ENCODE data around the gene NOCT. TPM values are rescaled to one million over a fixed set of nuclear protein-coding genes. Genes with fewer than 3 reads are reported as not detected.
A peak's percentile ranks its signal among the peaks of the same experiment; 100 is the strongest.

NOCT gene
- total RNA-seq, 1 experiment from 2014 or later: 43.4 TPM

DNA sequence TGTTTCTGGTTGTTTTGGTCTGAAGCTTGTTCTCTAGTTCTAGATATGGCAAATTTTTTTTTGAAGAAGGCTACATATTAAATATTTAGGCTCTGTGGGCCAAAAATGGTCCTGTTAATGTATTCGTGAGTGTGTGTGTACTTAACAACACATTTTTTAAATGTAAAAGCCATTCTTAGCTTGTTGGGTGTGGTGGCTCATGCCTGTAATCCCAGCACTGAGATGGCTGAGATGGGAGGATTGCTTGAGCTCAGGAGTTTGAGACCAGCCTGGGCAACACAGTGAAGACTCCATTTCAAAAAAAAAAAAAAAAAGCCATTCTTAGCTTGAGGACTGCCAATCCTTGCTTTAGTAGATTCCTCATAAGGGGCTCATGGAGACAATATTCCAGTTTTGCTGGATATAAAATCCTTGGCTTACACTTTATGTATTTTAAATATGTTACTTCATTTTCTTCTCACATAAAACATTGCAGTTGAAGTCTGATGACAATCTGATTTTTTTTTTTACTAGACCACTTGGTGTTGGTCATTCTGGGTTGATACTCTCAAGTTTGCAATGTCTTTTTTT, 23.4 kb downstream of the NOCT start (continued):
- TF ChIP-seq, protein P1, sequence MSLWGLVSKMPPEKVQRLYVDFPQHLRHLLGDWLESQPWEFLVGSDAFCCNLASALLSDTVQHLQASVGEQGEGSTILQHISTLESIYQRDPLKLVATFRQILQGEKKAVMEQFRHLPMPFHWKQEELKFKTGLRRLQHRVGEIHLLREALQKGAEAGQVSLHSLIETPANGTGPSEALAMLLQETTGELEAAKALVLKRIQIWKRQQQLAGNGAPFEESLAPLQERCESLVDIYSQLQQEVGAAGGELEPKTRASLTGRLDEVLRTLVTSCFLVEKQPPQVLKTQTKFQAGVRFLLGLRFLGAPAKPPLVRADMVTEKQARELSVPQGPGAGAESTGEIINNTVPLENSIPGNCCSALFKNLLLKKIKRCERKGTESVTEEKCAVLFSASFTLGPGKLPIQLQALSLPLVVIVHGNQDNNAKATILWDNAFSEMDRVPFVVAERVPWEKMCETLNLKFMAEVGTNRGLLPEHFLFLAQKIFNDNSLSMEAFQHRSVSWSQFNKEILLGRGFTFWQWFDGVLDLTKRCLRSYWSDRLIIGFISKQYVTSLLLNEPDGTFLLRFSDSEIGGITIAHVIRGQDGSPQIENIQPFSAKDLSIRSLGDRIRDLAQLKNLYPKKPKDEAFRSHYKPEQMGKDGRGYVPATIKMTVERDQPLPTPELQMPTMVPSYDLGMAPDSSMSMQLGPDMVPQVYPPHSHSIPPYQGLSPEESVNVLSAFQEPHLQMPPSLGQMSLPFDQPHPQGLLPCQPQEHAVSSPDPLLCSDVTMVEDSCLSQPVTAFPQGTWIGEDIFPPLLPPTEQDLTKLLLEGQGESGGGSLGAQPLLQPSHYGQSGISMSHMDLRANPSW (CRISPR knock-in tag; conservative IDR thresholded peaks at IDR 0.05; ENCODE audit: low read depth): no peak
- TF ChIP-seq, protein P2, sequence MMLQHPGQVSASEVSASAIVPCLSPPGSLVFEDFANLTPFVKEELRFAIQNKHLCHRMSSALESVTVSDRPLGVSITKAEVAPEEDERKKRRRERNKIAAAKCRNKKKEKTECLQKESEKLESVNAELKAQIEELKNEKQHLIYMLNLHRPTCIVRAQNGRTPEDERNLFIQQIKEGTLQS (CRISPR knock-in tag; conservative IDR thresholded peaks at IDR 0.05): no peak
- no peak for TF ChIP-seq HMGA2 (CRISPR knock-in tag; IDR thresholded peaks at IDR 0.05)

DNA sequence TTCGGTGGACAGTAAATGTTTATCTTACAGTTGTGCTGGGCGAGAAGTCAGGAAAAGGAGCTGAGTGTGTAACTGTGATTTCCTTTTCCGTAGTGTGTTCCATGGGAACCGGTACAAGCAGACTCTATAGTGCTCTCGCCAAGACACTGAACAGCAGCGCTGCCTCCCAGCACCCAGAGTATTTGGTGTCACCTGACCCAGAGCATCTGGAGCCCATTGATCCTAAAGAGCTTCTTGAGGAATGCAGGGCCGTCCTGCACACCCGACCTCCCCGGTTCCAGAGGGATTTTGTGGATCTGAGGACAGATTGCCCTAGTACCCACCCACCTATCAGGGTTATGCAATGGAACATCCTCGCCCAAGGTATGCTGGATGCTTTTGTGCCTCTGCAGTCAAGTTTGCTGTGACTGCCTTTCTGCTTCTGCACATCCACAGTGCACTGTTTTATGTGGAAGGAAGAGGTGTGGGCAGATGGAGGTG, 27.4 kb downstream of the NOCT start:
- TF ChIP-seq, protein P3, sequence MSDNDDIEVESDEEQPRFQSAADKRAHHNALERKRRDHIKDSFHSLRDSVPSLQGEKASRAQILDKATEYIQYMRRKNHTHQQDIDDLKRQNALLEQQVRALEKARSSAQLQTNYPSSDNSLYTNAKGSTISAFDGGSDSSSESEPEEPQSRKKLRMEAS (CRISPR knock-in tag; IDR thresholded peaks at IDR 0.05): no peak
- TF ChIP-seq ZNF416 (CRISPR knock-in tag; IDR thresholded peaks at IDR 0.05): no peak
- TF ChIP-seq, protein P4, sequence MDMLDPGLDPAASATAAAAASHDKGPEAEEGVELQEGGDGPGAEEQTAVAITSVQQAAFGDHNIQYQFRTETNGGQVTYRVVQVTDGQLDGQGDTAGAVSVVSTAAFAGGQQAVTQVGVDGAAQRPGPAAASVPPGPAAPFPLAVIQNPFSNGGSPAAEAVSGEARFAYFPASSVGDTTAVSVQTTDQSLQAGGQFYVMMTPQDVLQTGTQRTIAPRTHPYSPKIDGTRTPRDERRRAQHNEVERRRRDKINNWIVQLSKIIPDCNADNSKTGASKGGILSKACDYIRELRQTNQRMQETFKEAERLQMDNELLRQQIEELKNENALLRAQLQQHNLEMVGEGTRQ (CRISPR knock-in tag; IDR thresholded peaks at IDR 0.05): peak; percentile 32; the same call in 1 of the 2 replicates
- POLR2A ChIA-PET: no interaction called here
- DNase-seq (ENCODE audit: low spot score): no peak
- H3K9me3 Mint-ChIP-seq: no peaks in the 10 kb centered on the region
- peaks cover 22% of the 10 kb centered on the region for H3K4me1 Mint-ChIP-seq
- CTCF ChIA-PET: interaction anchor here (4.6 kb wide), 1 partner anchor 12 kb away, joined by 31 read pairs; no protein-coding TSS in a partner anchor
- H3K27me3 Mint-ChIP-seq (ENCODE audit: low read depth): no peaks in the 10 kb centered on the region
- no peak overlapping the region for H3K4me3 Mint-ChIP-seq
- H3K36me3 Mint-ChIP-seq: peaks cover 45% of the 10 kb centered on the region
- peak overlapping the region; percentile 92 for H3K27ac Mint-ChIP-seq
- peak; percentile 35; the same call in 1 of the 2 replicates for ATAC-seq

DNA sequence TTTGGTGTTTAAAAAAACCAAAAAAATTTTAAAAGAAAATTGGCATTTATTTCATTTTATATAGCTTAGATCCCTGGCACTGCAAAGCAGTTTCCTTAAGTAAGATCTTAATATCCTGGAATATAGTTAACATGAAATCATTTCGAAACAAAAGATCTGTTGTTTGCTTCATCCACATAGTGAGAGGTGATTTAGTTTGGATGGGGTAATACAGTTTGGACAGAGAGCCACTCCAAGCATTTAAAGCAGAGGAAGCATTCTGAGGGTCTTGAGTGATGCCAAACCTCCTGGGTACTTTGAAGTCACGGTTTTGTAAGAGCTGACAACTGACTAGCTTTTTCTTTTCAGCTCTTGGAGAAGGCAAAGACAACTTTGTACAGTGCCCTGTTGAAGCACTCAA, 28.7 kb downstream of the NOCT start:
- H3K4me1 Mint-ChIP-seq: peaks cover 16% of the 10 kb centered on the region
- no peaks in the 10 kb centered on the region for H3K9me3 Mint-ChIP-seq
- DNase-seq (ENCODE audit: low spot score) (no peak), ATAC-seq (no peak)
- no peaks in the 10 kb centered on the region for H3K27me3 Mint-ChIP-seq (ENCODE audit: low read depth)
- no peak overlapping the region for H3K4me3 Mint-ChIP-seq
- ChIA-PET POLR2A (interaction anchor here (0.8 kb wide), 1 partner anchor 14 kb away, joined by 4 read pairs; no protein-coding TSS in a partner anchor), CTCF (interaction anchor here (4.6 kb wide), 1 partner anchor 14 kb away, joined by 31 read pairs; no protein-coding TSS in a partner anchor)
- H3K36me3 Mint-ChIP-seq: peaks cover 46% of the 10 kb centered on the region
- no peak overlapping the region for H3K27ac Mint-ChIP-seq
- TF ChIP-seq ZNF219 (CRISPR knock-in tag; IDR thresholded peaks at IDR 0.05; ENCODE audit: borderline replicate concordance): no peak
- no peak for TF ChIP-seq ZNF423 (CRISPR knock-in tag; IDR thresholded peaks at IDR 0.05)
- TF ChIP-seq, protein P5, sequence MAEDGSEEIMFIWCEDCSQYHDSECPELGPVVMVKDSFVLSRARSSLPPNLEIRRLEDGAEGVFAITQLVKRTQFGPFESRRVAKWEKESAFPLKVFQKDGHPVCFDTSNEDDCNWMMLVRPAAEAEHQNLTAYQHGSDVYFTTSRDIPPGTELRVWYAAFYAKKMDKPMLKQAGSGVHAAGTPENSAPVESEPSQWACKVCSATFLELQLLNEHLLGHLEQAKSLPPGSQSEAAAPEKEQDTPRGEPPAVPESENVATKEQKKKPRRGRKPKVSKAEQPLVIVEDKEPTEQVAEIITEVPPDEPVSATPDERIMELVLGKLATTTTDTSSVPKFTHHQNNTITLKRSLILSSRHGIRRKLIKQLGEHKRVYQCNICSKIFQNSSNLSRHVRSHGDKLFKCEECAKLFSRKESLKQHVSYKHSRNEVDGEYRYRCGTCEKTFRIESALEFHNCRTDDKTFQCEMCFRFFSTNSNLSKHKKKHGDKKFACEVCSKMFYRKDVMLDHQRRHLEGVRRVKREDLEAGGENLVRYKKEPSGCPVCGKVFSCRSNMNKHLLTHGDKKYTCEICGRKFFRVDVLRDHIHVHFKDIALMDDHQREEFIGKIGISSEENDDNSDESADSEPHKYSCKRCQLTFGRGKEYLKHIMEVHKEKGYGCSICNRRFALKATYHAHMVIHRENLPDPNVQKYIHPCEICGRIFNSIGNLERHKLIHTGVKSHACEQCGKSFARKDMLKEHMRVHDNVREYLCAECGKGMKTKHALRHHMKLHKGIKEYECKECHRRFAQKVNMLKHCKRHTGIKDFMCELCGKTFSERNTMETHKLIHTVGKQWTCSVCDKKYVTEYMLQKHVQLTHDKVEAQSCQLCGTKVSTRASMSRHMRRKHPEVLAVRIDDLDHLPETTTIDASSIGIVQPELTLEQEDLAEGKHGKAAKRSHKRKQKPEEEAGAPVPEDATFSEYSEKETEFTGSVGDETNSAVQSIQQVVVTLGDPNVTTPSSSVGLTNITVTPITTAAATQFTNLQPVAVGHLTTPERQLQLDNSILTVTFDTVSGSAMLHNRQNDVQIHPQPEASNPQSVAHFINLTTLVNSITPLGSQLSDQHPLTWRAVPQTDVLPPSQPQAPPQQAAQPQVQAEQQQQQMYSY (CRISPR knock-in tag; IDR thresholded peaks at IDR 0.05): no peak
- TF ChIP-seq NR3C1 (CRISPR knock-in tag; conservative IDR thresholded peaks at IDR 0.05; ENCODE audit: low read depth): no peak
- TF ChIP-seq, protein P6, sequence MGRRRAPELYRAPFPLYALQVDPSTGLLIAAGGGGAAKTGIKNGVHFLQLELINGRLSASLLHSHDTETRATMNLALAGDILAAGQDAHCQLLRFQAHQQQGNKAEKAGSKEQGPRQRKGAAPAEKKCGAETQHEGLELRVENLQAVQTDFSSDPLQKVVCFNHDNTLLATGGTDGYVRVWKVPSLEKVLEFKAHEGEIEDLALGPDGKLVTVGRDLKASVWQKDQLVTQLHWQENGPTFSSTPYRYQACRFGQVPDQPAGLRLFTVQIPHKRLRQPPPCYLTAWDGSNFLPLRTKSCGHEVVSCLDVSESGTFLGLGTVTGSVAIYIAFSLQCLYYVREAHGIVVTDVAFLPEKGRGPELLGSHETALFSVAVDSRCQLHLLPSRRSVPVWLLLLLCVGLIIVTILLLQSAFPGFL (CRISPR knock-in tag; IDR thresholded peaks at IDR 0.05; ENCODE audit: borderline replicate concordance): no peak
- no peak for TF ChIP-seq TEAD4 (CRISPR knock-in tag; IDR thresholded peaks at IDR 0.05)
- TF ChIP-seq NFYB (CRISPR knock-in tag; conservative IDR thresholded peaks at IDR 0.05; ENCODE audit: low read depth): no peak
- TF ChIP-seq NFE2L1 (CRISPR knock-in tag; IDR thresholded peaks at IDR 0.05): no peak
